ENCODE measurements around the gene MGAM2.

Gene MGAM2

DNA sequence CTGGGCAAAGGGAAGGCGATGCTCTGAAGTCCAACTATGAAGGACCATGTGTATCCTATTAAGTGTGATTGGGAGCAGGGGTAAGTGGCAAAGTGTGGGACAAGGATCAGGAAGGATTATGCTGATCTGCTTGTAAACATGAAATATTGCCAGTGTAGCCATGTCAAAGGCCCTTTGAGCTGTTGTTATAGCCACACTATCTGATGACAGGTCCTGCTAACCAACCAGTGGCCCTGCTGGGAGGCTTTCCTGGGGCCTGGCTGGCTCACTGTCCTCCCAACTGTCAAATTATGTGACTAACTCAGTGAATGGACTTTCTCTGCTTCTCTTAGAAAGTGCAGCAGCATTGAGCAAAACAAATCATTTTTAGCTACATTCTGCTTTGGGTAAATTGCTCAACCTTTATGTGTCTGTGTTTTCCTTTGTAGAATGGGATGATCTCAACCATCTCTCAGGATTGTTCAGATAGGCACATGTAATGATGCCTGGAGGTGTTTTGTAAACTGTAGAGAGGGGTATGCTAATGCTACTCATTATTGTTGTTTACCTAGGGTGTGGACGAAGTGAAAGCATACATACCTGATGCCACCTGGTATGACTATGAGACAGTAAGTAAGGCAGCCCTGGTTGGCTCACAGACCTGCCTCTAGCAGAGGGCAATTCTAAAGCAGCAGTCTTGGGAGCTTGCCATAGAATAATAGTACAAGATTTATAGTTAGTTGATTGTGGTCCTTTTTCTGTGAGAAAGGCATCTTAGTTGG lies 47.4 kb downstream of the MGAM2 start:
- Histone ChIP-seq H4K20me1 (ENCODE audit: insufficient read depth, low read length) (no peaks in the 10 kb centered on the region), H3K27me3 (ENCODE audit: insufficient read depth, low read length) (no peaks in the 10 kb centered on the region), H3K9me3 (ENCODE audit: low read length) (no peaks in the 10 kb centered on the region), H3F3A (ENCODE audit: insufficient read depth, low read length) (no peaks in the 10 kb centered on the region), H3K79me2 (ENCODE audit: insufficient read depth, low read length) (no peaks in the 10 kb centered on the region), H3K9me2 (ENCODE audit: low read depth, low read length) (no peaks in the 10 kb centered on the region), H3K9ac (ENCODE audit: low read length) (no peak overlapping the region), H3K36me3 (ENCODE audit: insufficient read depth, low read length) (no peaks in the 10 kb centered on the region), H3K4me2 (ENCODE audit: low read length) (no peak overlapping the region), H3K4me3 (ENCODE audit: low read depth, low read length, poor library complexity, severe bottlenecking) (no peak overlapping the region), H2AFZ (ENCODE audit: low read length) (no peak overlapping the region), H3K27ac (ENCODE audit: low read depth, low read length, poor library complexity, severe bottlenecking) (no peak overlapping the region), H3K4me1 (ENCODE audit: insufficient read depth, low read length, severe bottlenecking) (no peaks in the 10 kb centered on the region)
- TF ChIP-seq EZH2 (IDR thresholded peaks at IDR 0.05; ENCODE audit: borderline replicate concordance, low read length) (no peak), CTCF (IDR thresholded peaks at IDR 0.05; ENCODE audit: low read length) (no peak)

DNA sequence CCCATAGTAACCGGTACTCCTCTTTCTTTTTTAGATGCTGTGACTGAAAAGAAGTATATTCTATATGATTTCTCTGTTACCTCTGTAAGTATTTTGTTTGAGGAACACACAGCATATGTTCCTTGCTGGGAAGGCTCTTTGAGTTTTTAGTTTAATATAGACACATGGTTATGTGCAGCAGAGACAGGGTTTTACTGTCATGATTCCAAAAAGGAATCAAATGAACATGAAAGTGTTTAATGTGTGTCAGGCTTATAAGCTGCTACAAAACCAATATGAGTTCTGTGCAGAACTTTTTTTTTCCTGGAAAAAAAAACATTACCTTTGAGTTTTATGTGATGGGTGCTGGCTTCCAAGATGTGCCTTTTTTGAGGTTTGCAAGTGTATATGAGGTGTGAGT lies 50.4 kb downstream of the MGAM2 start:
- no peak overlapping the region for H2AFZ ChIP-seq (ENCODE audit: low read length)
- no peaks in the 10 kb centered on the region for H3K79me2 ChIP-seq (ENCODE audit: insufficient read depth, low read length)
- H4K20me1 ChIP-seq (ENCODE audit: insufficient read depth, low read length): no peaks in the 10 kb centered on the region
- no peak overlapping the region for H3K4me3 ChIP-seq (ENCODE audit: low read depth, low read length, poor library complexity, severe bottlenecking)
- no peak for TF ChIP-seq EZH2 (IDR thresholded peaks at IDR 0.05; ENCODE audit: borderline replicate concordance, low read length)
- TF ChIP-seq CTCF (IDR thresholded peaks at IDR 0.05; ENCODE audit: low read length): no peak
- H3F3A ChIP-seq (ENCODE audit: insufficient read depth, low read length): no peaks in the 10 kb centered on the region
- H3K4me2 ChIP-seq (ENCODE audit: low read length): no peak overlapping the region
- H3K9me2 ChIP-seq (ENCODE audit: low read depth, low read length): no peaks in the 10 kb centered on the region
- no peaks in the 10 kb centered on the region for H3K4me1 ChIP-seq (ENCODE audit: insufficient read depth, low read length, severe bottlenecking)
- no peak overlapping the region for H3K27ac ChIP-seq (ENCODE audit: low read depth, low read length, poor library complexity, severe bottlenecking)
- H3K27me3 ChIP-seq (ENCODE audit: insufficient read depth, low read length): no peaks in the 10 kb centered on the region
- no peaks in the 10 kb centered on the region for H3K36me3 ChIP-seq (ENCODE audit: insufficient read depth, low read length)
- no peaks in the 10 kb centered on the region for H3K9me3 ChIP-seq (ENCODE audit: low read length)
- H3K9ac ChIP-seq (ENCODE audit: low read length): no peak overlapping the region

DNA sequence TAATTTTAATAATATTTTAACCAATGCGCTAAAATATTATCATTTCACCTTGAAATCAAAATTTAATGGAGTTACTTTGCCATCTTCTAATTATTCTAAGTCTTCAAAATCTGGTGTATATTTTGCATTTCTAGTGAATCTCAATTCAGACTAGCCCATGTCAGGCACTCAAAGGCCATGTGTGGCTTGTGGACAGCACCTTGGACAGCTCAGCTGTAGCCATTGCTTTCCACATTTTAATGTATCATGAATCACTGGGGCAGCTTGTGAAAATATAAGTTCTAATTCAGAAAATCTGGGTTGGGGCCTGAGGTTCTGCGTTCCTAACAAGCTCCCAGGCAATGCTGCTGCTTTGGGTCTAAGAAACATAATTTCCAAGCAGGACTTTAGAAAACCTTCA lies 57.2 kb downstream of the MGAM2 start:
- Histone ChIP-seq H4K20me1 (ENCODE audit: insufficient read depth, low read length) (no peaks in the 10 kb centered on the region), H3K4me2 (ENCODE audit: low read length) (no peak overlapping the region), H3K27ac (ENCODE audit: low read depth, low read length, poor library complexity, severe bottlenecking) (no peak overlapping the region), H3K4me1 (ENCODE audit: insufficient read depth, low read length, severe bottlenecking) (no peaks in the 10 kb centered on the region), H3F3A (ENCODE audit: insufficient read depth, low read length) (no peaks in the 10 kb centered on the region), H3K36me3 (ENCODE audit: insufficient read depth, low read length) (no peaks in the 10 kb centered on the region), H3K79me2 (ENCODE audit: insufficient read depth, low read length) (no peaks in the 10 kb centered on the region), H3K9me2 (ENCODE audit: low read depth, low read length) (no peaks in the 10 kb centered on the region), H3K9ac (ENCODE audit: low read length) (no peak overlapping the region), H3K27me3 (ENCODE audit: insufficient read depth, low read length) (no peaks in the 10 kb centered on the region), H3K9me3 (ENCODE audit: low read length) (no peaks in the 10 kb centered on the region), H3K4me3 (ENCODE audit: low read depth, low read length, poor library complexity, severe bottlenecking) (no peak overlapping the region), H2AFZ (ENCODE audit: low read length) (no peak overlapping the region)
- TF ChIP-seq CTCF (IDR thresholded peaks at IDR 0.05; ENCODE audit: low read length) (no peak), EZH2 (IDR thresholded peaks at IDR 0.05; ENCODE audit: borderline replicate concordance, low read length) (no peak)

Data from OCI-LY1 (cell line).